Esophagus muscularis mucosa (tissue), 4 donors: ENCODE measurements around the gene EBF3. TPM values are rescaled to one million over a fixed set of nuclear protein-coding genes. Genes with fewer than 3 reads are reported as not detected.

Experiments used
- DNase-seq: peaks from one replicate; pipeline ENCODE4 v3.0.0-alpha.2; 2017; ENCODE audit errors: extremely low spot score
- H3K27ac ChIP-seq, 4 donors: fragments of 200-600 bp; sonication (generic); replicated peaks in 1 of 4; 1 replicate in 3 of 4; 2 replicates in 1 of 4; pipeline ENCODE4 v1.5.1; 2016 to 2019; ENCODE audit warnings: mild to moderate bottlenecking in 1 of 4
- H3K27me3 ChIP-seq, 4 donors: fragments of 200-600 bp; sonication (generic); one replicate each; pipeline versions ENCODE4 v1.5.1 to v1.6.0; 2016 to 2019
- H3K36me3 ChIP-seq, 4 donors: fragments of 200-600 bp; sonication (generic); one replicate each; pipeline ENCODE4 v1.5.1; 2016 to 2019
- H3K4me1 ChIP-seq, 4 donors: fragments of 200-600 bp; sonication (generic); one replicate each; pipeline ENCODE4 v1.5.1; 2016 to 2019
- H3K4me3 ChIP-seq, 4 donors: fragments of 200-600 bp; sonication (generic); 1 replicate in 2 of 4; 2 replicates in 2 of 4; pipeline ENCODE4 v1.5.1; 2016 to 2019; ENCODE audit warnings: mild to moderate bottlenecking in 4 of 4, moderate library complexity in 1 of 4
- H3K9me3 ChIP-seq, 4 donors: fragments of 200-600 bp; sonication (generic); 1 replicate in 3 of 4; 2 replicates in 1 of 4; pipeline ENCODE4 v1.5.1; 2016 to 2019
- EP300 ChIP-seq: sonication (generic); formaldehyde crosslinking; IDR thresholded peaks from one replicate; pipeline ENCODE4 v1.6.1; 2017; ENCODE audit warnings: antibody characterized with exemption
- POLR2A ChIP-seq: fragments of 450-650 bp; IDR thresholded peaks from one replicate; pipeline ENCODE4 v1.6.1; 2017; ENCODE audit warnings: antibody characterized with exemption, moderate library complexity, mild to moderate bottlenecking, low read depth
- POLR2AphosphoS5 ChIP-seq, 2 donors: sonication (generic); formaldehyde crosslinking; IDR thresholded peaks; one replicate each; pipeline ENCODE4 v1.6.1; 2017; ENCODE audit warnings: antibody characterized with exemption in 2 of 2
- WGBS: methylation state at CpG from one replicate; pipeline ENCODE4 v1.1.5; 2018; 5-methylcytosine and 5-hydroxymethylcytosine counted together
- intact Hi-C: fragments of 100-400 bp; cut with DNase I; formaldehyde crosslinking; loops from one replicate; pipeline ENCODE4 v1.15.1; 2023
- total RNA-seq, 4 donors: library from RNA; depleted of rRNA; stranded (reverse); fragments of >200 nt; gene quantifications; one replicate each; pipeline versions ENCODE4 v1.1.0 to v1.2.1, GENCODE V29; 2016
- TF ChIP-seq, protein P1 (sequence below), 3 experiments: fragments of 200-600 bp in 2 of 3; fragments of 450-650 bp in 1 of 3; sonication (generic) in 2 of 3; IDR thresholded peaks; one replicate each; pipeline ENCODE4 v1.5.1; 2017 to 2019; ENCODE audit warnings: antibody characterized with exemption in 3 of 3, mild to moderate bottlenecking in 2 of 3, moderate library complexity in 1 of 3

Gene EBF3
- total RNA-seq, 4 donors from 2014 or later = 2.9 to 7.3 (median 5.2) TPM

DNA sequence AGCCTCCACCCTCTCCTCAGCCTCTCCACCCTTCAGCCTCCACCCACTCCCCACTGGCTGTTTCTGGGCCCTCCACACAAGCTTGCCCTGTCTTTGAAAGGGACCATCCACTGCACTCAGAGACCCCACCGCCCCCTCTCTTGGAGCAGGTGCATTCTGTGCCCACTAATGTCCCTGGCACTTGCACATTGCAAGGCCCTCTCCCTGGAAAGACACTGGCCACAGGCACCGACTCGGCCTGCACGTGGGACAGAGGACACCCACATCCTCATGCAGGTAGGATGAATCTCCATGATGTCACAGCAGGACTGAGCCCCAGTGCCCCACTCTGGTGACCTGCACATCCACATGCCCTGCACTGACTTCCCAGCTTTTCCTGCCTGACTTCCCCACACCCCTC, 36.8 kb upstream of the EBF3 start:
- peaks cover 0 to 4% (median 0%) of the 10 kb centered on the region in 4 donors for H3K9me3 ChIP-seq
- DNase-seq = peak; percentile 87
- no peak overlapping the region for H3K4me3 ChIP-seq
- H3K27ac ChIP-seq = no peak overlapping the region
- TF ChIP-seq, protein P1, sequence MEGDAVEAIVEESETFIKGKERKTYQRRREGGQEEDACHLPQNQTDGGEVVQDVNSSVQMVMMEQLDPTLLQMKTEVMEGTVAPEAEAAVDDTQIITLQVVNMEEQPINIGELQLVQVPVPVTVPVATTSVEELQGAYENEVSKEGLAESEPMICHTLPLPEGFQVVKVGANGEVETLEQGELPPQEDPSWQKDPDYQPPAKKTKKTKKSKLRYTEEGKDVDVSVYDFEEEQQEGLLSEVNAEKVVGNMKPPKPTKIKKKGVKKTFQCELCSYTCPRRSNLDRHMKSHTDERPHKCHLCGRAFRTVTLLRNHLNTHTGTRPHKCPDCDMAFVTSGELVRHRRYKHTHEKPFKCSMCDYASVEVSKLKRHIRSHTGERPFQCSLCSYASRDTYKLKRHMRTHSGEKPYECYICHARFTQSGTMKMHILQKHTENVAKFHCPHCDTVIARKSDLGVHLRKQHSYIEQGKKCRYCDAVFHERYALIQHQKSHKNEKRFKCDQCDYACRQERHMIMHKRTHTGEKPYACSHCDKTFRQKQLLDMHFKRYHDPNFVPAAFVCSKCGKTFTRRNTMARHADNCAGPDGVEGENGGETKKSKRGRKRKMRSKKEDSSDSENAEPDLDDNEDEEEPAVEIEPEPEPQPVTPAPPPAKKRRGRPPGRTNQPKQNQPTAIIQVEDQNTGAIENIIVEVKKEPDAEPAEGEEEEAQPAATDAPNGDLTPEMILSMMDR (IDR thresholded peaks at IDR 0.05) = no peak
- no peak for TF ChIP-seq POLR2AphosphoS5 (IDR thresholded peaks at IDR 0.05)
- TF ChIP-seq EP300 = no peak
- no peak for TF ChIP-seq POLR2A
- peaks cover 0 to 35% (median 0%) of the 10 kb centered on the region in 4 donors for H3K27me3 ChIP-seq
- WGBS = 90% methylated on average over 3 of the region's 4 CpGs
- intact Hi-C loops = no loop called here
- no peaks in the 10 kb centered on the region for H3K4me1 ChIP-seq
- H3K36me3 ChIP-seq = no peaks in the 10 kb centered on the region

DNA sequence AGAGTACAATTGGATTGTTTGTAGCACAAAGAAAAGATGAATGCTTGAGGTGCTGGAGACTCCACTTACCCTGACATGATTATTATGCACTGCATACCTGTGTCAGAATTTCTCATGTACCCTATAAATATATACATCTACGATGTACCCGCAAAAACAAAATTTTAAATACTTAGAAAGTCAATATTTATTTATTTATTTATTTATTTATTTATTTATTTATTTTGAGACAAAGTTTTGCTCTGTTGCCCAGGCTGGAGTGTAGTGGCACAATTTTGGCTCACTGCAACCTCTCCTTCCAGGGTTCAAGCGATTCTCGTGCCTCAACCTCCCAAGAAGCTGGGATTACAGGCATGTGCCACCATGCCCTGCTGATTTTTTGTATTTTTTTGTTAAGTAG, 35.1 kb upstream of the EBF3 start:
- no peak for DNase-seq
- Histone ChIP-seq H3K4me3 (no peak overlapping the region), H3K4me1 (no peaks in the 10 kb centered on the region), H3K27ac (no peak overlapping the region), H3K27me3 (peaks cover 0 to 28% (median 0%) of the 10 kb centered on the region in 4 donors), H3K9me3 (peaks cover 0 to 6% (median 0%) of the 10 kb centered on the region in 4 donors), H3K36me3 (no peaks in the 10 kb centered on the region)
- 91% methylated on average over 4 of the region's 4 CpGs for WGBS
- TF ChIP-seq POLR2AphosphoS5 (IDR thresholded peaks at IDR 0.05) (no peak), EP300 (no peak), POLR2A (no peak)
- TF ChIP-seq, protein P1 (IDR thresholded peaks at IDR 0.05) = no peak
- intact Hi-C loops = no loop called here

DNA sequence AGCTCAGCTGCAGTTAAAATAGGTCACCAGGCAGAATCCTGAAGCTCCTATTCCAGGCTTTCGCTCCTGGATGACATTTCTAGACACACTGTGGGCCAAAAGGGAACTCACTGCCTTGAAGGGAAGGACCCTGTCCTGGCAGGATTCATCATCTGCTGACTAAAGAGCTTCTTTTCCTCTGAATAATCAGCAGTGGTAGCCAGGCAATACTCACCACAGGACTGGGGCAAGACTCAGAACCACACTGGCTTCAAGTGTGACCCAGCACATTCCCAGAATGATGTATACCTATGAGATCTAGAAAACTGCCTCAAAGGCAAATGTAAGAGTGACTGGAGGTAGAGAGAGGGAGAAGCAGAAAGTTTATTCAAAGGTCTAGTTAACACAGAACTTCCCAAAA, 29.5 kb upstream of the EBF3 start:
- H3K4me1 ChIP-seq = no peaks in the 10 kb centered on the region
- intact Hi-C loops = no loop called here
- peaks cover 0 to 12% (median 10%) of the 10 kb centered on the region in 4 donors for H3K9me3 ChIP-seq
- TF ChIP-seq, protein P1 (IDR thresholded peaks at IDR 0.05) = no peak
- TF ChIP-seq POLR2A (no peak), POLR2AphosphoS5 (IDR thresholded peaks at IDR 0.05) (no peak), EP300 (no peak)
- no peak overlapping the region for H3K4me3 ChIP-seq
- H3K27me3 ChIP-seq = peaks cover 0 to 38% (median 0%) of the 10 kb centered on the region in 4 donors
- H3K36me3 ChIP-seq = no peaks in the 10 kb centered on the region
- DNase-seq = no peak
- H3K27ac ChIP-seq = no peak overlapping the region
- WGBS = 91% methylated on average over 1 of the region's 1 CpG

DNA sequence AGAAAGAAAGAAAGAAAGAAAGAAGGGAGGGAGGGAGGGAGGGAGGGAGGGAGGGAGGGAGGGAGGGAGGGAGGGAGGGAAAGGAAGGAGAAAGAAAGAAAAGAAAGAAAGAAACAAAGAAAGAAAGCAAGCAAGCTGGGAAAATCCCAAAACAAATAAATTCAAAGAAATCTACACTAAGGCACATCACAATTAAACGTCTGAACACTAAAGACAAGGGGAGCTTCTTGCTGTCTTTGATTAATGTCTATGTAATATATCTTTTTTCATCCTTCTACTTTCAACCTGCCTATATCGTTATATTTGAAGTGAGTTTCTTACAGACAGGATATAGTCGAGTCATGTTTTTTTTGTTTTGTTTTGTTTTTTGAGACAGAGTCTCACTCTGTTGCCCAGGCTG, 28.3 kb upstream of the EBF3 start:
- Histone ChIP-seq H3K4me3 (no peak overlapping the region), H3K27ac (no peak overlapping the region), H3K9me3 (peaks cover 0 to 18% (median 10%) of the 10 kb centered on the region in 4 donors), H3K36me3 (no peaks in the 10 kb centered on the region), H3K4me1 (no peaks in the 10 kb centered on the region), H3K27me3 (peaks cover 0 to 38% (median 0%) of the 10 kb centered on the region in 4 donors)
- TF ChIP-seq POLR2AphosphoS5 (IDR thresholded peaks at IDR 0.05) (no peak), EP300 (no peak), POLR2A (no peak)
- TF ChIP-seq, protein P1 (IDR thresholded peaks at IDR 0.05) = no peak
- intact Hi-C loops = no loop called here
- 78% methylated on average over 3 of the region's 3 CpGs for WGBS
- no peak for DNase-seq

DNA sequence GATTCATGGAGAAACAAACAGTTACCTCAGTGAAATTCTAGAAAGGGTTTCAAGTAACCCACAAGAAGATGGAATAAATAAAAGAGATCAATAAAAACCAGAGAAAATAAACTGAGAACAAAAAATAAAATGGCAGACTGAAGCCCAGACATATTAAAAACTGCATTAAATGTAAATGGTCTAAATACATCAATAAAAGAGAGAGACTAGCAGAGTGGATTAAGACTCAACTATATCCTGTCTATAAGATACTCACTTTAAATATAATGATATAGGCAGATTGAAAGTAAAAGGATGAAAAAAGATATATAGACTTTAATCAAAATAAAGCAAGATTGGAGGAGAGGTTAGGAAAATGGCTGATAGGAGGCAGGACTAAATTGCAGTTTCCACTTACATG, 18.8 kb upstream of the EBF3 start:
- no peaks in the 10 kb centered on the region for H3K36me3 ChIP-seq
- peaks cover 0 to 35% (median 3%) of the 10 kb centered on the region in 4 donors for H3K27me3 ChIP-seq
- peaks cover 0 to 40% (median 37%) of the 10 kb centered on the region in 4 donors for H3K9me3 ChIP-seq

More for the DNA sequence above, 18.8 kb upstream of the EBF3 start:
- no peak for DNase-seq
- H3K4me1 ChIP-seq = no peaks in the 10 kb centered on the region
- no peak overlapping the region for H3K27ac ChIP-seq
- no peak overlapping the region for H3K4me3 ChIP-seq
- intact Hi-C loops = no loop called here
- no peak for TF ChIP-seq POLR2A
